Dermis blood vessel endothelial cell (primary cell): ENCODE data around the gene PREX1. TPM values are rescaled to one million over a fixed set of nuclear protein-coding genes. Genes with fewer than 3 reads are reported as not detected.
"Not testable (repeated sequence)": the region's sequence is repeated elsewhere in the genome, so short reads cannot be mapped to it uniquely, and the experiment has no call there.

Experiments
- DNase-seq: peaks from one replicate; pipeline ENCODE4 v3.0.0; 2010
- total RNA-seq: library from RNA; depleted of rRNA; stranded (reverse); fragments of >200 nt; gene quantifications from 2 replicates; pipeline ENCODE4 v1.2.3, GENCODE V29; 2014

Gene PREX1
- total RNA-seq, 1 donor from 2014 or later: 63.1 TPM

DNA sequence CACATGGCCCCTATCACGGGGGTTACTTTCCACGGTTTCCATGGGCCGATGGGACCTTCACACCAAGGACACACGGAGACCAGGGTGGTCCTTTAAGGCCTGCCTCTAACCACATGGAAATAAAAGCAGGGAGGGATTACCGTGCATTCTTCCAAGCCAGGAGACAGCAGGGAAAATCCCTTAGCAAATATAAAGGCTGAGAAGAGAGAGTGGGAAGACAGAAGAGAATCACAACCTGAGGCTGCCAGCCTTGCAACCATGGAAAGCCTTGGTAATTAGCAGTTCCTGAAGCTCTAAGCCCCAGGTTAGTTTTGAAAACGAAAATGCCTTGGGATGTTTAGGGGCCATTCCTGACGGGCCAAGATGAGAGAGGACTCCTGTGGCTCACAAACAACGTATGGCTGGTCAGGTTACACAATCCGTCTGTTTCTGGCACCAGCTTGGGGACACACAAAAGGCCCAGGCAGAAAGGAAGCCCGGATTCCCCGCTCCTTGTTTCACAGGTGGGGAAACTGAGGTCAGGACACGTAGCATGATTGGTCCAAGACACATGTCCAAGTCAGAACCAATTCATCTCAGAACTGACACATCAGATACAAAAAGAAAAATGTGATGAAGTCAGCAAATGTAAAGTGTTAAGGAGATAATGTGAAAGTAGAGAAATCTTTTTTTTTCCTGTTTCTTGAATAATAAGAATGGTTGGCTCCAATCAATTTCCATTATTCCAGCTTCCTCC is 2.8 kb downstream of the PREX1 start:
- peak; percentile 29 for DNase-seq

DNA sequence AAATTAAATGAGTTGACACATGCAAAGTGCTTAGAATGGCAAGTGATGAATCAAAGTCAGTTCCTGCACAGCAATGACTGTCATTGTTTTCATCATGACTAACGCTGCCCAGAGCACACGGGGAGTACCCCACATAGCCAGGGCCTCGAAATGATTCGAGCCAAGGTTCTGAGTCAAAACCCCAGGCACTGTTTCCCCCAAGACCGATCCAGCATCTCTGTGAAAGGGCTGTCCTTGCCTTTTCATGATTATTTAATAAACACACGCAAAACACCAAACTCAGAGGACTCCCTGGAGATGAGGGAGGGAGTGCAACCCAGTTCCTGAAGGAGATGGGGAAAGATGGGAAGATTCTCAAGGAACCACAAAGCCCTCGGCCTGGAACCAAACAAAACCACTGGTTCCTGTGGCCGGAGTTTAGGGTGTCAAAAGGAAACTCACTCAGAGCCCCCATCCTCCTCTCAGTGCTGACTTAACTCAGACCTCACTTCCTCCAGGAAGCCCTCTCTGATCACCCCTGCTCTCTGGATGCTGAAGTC is 3.8 kb downstream of the PREX1 start:
- DNase-seq: peak; percentile 85

DNA sequence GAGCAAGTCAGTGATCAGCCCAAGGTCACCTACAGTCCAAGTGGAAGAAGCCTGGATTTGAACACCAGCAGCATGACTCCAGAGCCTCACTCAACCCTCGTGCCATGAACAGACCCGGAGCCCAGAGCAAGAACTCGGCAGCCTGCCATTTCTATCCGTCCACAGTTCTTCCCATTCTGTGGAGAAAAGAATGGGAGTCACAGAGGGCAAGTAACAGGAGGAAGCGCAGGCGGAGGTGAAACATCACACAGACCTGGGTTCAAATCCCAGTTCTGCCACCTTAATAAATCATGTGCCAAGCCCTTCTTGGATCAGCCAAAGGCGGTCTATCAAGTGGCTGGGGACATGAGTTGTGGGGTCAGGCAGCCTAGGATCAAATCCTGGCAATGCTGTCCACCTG is 4.3 kb downstream of the PREX1 start:
- DNase-seq: peak; percentile 79

DNA sequence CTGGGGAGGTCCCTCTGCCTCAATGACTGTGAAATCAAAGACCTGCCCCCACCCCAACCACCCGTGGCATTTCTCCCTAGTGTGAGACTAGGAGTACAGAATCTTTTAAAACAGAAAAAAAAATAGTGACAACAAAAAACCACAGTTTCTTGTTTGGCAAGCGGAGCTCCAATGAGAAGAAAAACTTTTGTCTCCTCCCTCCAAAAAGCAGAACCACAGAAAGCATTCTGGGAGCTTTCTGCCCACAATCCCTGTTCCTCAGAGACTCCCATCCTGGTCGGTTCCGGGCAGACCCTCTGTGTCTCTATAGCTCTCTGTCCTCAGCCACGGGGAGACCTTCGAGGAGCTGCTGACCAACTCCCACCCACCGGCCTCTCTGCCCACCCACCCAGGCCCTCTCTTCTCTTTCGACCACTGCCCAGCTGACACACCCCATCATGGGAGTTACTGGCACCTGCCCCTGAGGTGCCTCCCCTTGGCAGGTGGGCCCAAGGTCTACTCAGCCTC is 4.9 kb downstream of the PREX1 start:
- no peak for DNase-seq

DNA sequence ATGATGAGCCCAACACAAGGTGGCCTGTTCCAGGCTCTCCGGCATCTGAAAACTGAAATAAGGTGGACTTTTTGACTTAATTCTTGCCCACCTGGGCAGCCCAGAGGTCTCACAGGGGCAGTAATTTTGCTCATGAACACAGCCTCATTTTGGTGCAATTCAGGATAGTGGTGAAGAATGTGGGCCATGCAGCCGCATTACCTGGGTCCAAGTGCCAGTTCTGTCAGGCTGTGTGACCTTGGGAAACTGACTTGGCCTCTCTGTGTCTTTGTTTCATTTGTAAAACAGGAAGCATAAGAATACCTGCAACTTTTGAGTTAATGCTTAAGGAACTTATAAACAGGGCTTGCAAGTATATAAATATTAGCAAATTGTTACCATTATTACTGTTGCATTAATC is 5.6 kb downstream of the PREX1 start:
- DNase-seq: no peak

DNA sequence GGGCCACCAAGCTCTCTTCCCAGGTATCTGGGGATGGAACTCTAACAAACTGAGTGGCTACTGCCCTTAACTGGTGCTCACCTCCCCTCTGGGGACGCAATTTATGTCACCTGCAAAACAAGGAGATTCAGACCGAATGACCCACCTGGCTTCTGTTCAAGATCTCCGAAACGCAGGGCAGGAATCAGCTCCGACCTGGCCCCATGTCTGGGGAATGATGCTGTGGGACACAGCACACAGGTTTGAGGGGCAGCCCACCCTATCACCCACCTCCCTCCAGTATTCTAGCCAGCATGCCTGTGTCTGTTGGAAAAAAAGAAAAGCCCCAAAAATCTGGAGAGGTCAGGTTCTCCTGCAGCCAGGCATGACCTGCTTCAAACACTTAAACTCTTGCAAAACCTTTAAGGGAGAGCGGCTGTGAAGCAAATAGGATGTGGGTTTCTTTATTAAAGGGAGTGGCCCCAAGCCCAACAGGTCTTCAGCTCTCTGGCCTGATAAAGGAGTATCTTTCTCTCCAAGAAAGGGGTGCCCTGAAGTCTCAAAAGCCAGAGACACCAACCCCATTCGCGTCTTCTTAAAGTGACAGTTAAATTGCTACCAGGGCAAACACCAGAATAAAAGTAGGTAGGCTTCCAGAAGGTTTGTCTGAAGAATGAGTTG is 6.4 kb downstream of the PREX1 start:
- no peak for DNase-seq

DNA sequence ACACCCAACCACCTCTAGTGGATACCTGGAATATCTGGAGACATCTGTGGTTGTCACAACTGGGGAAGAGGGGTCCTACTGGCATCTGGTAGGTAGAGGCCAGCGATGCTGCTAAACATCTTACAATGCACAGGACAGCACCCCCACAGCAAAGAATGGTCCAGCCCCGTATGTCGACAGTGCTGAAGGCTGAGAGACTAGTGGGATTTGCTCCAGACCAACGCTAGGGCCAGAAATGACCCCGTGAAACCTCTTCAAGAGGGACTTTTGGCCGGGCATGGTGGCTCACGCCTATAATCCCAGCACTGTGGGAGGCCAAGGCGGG is 7.2 kb downstream of the PREX1 start:
- DNase-seq: no peak

DNA sequence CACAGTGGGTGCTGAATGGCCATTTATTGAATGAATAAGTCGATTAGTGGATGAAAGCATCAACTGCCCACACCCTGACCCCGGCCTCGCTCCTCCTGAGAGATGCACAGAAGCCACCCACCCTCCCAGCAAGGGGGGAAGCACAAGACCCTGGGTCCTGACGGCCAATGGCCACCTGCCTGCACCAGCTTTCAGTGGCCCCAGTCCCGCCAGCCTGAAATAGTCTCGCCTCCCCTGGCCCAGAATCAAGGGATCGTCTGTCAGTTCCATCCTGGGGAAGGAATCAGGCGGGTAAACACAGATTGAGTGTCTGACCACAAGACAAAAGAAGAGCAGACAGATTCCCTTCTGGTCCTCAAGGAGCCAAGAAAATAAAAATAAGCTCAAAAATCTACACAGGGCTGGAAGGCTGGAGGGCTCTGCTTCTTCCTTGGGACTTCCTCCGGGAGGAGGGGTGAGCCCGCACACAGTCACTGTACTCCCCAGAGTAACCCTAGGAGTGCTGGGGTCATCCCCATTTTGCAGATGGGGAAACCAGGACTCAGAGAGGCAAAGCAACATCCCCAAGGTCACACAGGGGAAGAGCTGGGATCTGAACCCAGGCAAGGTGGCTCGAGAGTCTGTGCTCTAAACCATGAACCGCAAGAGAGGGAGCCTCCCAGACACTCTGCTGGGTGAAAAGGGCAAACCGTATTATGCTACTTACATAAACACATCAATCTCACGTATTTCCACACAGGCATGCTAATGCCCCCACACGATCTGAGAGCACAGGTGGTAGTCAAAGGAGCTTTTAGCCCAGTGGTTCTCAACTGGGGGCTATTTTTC is 7.8 kb downstream of the PREX1 start:
- no peak for DNase-seq

DNA sequence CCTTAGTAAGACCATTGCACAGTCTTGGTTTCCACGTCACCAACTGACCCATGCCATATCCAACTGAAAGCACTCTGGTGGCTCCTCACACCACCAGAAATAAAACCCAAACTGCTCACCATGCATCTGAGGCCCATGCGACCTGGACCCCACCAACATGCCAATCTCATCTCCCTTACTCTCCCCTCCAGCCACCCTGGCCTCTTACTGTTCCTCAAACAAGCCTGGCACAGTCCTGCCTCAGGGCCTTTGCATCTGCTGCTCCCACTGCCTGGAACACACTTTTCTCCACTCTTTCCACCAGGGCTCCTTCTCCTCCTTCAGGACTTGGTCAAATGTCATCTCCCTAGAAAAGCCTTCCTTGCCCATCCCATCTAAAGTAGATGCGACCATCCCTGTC is 8.7 kb downstream of the PREX1 start:
- DNase-seq: no peak

DNA sequence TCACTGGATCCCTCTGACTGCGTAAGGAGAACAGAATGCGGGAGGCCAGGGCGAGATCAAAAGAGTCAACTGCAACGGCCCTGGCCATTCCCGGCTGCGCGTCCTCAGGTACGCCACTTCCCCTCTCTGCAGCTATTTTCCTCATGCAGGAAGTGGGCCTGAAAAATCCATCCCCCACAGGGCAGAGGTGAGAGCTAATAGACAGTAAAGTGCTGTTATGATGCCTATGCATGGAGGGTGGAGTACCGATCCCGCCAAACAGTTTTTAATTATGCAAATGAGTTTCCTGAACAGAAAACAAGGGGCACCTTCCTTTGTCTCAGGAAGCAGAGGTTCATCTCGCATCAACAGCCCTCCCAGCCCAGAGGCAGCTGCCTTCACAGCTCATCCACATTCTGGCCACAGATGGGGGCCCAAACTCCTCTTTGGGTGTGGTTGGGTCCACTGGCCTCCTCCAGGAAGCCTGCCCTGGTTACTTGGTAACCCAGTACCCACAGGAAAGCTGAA is 9.3 kb downstream of the PREX1 start:
- DNase-seq: peak; percentile 17

DNA sequence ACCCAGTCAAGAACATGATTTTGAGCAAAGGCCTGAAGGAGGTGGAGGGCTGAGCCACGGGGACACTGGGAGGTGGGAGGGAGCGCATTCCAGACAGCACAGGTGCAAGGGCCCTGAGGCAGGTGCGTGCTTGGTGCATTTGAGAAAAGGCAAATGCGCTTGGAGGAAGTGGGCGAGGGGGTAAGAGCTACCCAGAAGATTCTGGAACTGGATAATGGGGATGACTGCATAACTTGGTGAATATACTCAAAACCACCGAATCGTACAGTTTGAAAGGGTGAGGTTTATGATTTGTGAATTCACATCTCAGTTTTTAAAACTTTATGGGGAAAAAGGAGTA is 9.8 kb downstream of the PREX1 start:
- DNase-seq: no peak

DNA sequence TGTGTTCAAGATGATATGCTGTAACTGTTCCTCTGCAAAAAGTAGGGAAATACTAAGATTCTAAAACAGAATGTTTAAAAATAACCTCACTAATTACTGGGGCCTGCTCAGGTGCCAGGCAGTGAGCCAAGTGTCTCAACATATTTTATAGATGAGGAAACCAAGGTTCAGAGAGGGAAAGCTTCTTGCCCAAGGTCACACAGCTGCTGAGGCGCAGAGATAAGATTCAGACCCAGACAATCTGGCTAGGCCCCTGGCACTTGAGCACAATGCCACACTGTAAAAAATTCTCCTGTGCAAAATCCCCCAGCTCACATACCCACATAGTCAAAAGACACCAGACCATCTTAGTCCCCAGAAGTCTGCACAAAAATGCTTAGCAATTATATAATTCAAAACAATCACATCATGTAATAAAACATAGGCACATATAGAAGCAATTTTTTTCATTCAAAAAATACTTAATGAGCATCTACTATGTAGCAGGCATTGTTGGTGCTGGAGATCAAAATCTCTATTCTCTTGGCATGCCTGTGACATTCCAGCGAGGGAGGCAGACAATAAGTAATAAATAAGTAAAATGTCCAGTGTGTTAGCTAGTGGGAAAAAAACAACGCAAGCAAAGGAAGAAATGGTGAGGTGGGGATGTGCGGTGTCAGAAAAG is 10.3 kb downstream of the PREX1 start:
- peak; percentile 64 for DNase-seq

DNA sequence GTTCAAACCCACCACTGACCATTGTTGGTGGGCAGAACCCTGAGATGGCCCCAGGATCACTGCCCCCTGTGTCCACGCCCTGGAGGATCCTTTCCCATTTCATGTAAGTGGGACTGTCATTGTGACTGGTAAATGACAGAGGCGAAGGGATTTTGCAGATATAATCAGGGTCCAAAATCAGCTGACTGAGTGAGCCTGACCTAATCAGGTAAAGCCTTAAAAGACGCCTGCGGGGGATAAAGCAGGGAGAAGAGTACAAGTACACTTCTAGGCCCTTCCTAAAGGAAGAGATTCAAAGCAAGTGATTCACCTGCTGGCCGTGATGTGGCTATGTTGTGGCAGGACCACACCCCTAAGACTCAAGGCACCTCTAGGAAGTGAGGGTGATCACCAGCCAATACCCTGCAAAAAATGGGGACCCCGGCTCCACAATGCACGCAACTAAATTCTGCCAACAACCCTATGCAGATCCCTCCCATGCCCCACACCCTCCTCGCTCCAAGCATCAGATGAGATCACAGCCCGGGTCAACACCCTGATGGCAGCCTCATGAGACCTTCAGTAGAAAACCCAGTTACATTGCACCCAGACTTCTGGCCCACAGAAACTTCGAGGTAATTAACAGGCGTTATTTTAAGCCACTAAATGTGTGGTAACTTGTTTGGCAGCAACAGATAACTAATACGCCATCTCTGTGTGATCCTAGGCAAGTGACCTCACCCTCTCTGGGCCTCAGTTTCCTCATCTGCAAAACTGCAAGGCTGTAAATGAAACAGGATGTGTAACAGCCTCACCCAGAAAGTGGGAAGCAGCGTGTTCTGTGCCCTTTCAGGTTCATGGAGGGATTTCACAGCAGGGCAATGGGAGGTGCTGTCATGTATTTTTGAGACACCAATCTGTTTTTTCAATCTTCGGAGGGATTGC is 11.3 kb downstream of the PREX1 start:
- no peak for DNase-seq

DNA sequence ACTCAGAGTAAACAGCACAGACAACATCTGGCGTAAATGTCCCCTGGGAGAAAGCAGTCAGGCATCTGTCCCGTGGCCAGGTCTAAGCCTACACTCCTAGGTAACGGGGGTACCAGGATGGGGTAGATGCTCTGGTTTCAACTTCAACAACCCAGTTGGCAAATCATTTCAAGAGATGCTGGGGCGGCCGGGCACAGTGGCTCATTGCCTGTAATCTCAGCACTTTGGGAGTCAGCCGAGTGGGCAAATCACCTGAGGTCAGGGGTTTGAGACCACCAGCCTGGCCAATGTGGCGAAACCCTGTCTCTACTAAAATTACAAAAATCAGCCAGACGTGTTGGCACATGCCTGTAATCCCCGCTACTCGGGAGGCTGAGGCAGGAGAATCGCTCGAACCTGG is 12.3 kb downstream of the PREX1 start:
- DNase-seq: no peak

DNA sequence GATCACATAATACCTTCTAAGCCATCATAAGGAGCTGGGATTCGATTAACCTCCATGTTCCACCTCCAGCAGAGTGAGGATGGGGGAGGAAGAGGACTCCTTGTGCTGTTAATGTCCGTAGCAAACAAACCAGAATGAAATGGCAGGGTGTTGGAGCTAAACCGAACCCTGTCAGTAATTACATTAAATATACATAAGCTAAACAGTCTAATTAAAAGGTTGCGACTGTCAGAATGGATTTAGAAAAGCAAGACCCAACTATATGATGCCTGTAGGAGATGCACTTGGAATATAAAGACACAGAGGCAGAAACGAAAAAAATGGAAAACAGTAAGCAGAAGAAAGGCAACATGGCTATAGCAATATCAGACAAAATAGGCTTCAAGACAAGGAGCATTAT is 13.2 kb downstream of the PREX1 start:
- no peak for DNase-seq

DNA sequence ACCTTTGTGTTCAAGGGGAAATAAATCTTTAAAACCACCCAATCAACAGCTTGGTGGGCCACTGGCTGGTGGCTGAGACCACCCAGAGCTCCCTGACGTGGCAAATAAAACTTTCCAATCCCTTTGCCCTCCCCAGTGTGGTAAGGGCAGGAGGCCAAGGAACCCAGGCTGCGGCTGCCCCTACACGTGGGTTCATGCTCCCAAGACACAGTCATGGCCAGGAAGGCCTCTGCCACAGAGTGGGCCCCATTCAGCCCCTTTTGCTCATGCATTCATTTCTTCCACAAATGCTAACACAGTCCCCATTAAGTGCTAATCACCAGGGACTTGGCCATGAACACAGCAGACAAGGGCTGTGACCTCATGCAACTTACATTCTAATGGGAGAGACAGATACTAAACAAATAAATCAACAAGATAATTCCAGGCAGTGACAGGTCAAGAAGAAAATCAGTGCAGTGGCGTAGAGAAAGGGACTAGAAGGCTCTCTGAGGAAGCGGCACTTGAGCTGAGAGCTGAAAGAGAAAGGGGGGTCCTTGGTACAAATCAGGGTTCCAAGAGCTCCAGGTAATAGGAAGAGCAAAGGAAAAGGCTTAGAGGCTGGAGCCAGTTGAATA is 13.8 kb downstream of the PREX1 start:
- no peak for DNase-seq

DNA sequence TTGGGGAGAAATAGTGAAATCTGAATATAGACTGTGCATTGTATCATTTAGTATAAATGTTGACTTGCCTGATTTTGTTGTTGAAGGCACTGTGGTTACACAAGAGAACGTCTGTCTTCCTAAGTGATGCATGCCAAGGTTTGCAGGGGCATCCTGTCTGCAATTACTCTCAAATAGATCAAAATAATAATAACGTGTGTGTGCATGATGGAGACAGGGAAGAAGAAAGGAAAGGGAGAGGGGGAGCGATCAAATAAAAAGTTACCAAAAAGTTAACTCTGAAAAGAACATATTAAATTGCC is 14.4 kb downstream of the PREX1 start:
- no peak for DNase-seq

DNA sequence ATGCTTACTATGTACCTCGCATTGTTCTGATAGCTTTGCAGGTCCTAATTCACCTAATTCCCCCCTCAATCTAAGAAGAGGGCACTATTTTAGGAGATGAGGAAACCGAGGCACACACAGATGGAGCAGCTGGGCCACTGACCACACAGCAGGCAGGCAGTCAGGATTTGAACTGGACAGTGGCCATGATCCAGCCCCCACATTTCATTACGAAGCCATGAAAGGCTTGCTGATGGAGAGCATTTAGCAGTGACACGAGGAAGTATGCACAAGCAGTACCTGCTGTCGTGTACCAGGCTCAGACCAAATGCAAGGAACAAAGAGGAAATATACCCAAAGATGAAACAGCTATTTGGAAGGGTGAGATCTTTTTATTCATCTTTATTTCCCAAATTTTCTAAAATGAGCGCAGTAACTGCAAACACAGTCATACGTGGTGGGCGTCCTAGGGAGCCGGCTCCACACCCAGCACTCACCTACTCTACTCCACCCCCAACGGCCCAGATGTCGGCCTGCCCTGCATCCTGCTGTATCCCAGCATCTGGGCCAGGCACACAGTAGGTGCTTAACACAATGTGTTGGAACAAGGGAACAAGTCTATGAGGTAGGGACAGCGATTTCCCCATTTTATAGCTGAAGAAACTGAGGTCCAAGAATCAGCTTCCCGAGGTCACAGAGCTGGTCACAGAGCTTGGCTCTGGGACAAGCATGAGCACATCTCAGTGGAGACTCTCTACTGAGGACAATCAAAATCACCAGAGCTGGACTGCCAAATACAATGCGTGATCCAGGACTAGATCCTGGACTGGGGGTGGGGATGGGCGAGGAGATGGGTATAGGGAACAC is 15.0 kb downstream of the PREX1 start:
- peak; percentile 56 for DNase-seq

DNA sequence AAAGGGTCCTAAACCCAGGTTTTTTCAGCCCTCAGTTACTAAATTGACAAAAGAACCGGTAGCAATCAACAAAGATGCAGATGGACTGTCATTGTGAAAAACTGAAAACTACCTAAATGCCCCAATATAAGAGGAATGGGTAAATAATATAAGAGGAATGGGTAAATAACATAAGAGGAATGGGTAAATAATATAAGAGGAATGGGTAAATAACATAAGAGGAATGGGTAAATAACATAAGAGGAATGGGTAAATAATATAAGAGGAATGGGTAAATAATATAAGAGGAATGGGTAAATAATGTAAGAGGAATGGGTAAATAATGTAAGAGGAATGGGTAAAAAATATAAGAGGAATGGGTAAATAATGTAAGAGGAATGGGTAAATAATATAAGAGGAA is 15.7 kb downstream of the PREX1 start:
- DNase-seq: not testable (repeated sequence)

DNA sequence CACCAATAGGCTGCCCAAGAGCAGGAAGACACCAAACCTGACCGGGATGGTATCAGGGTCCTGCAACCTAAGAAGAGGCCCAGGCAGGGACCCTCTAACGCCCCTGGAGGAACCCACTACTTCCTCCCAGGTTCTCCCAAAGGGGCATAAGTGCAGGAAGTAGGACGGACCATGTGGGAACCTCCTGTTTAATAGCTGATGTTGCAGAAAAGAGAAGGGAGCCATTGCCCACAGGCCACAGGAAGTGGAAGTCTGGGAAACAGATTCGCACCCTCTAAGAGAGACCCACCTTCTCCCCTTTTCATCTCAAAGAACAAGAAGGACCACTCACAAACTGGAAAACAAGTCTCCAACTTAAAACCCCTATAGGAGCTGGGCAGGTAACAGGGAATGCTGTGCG is 18.1 kb downstream of the PREX1 start:
- DNase-seq: no peak
